Measurements from ENCODE around the gene RICTOR. TPM values are rescaled to one million over a fixed set of nuclear protein-coding genes. Genes with fewer than 3 reads are reported as not detected.

RICTOR gene
- total and polyA plus RNA-seq, 2 donors from 2014 or later, result 3.4 to 43.8 TPM

DNA sequence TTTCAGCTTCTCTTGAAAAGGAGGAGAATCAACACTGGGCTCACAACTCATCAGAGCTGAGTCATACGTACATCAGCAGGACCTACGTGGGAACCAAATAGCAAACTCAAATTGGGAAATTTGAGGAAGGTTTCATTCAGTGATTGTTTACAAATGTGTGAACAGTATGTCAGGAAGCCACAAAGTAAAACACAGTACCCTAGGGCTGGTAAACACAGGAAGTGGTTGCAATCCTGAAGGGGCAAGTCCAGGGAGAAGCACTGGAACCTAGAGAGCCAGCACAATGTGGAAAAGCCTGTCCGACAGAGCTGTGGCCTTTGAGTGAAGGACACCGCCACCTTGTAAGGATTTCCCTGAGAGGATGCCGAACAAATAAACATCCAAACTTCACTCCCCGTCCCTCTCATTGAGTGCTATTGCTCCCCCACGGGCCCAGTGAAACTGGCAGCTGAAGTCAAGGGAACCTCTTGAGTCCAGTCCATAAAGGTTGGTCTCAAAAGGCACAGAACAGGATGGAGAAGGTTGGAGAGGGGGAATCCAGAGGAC lies 26.7 kb upstream of the RICTOR start:
- no peaks in the 10 kb centered on the region for H3K27me3 ChIP-seq (ENCODE audit: control insufficient read depth, insufficient read depth, low read length)
- no peaks in the 10 kb centered on the region for H3K36me3 ChIP-seq (ENCODE audit: control insufficient read depth in 2 of 3, insufficient read depth in 3 of 3, low read length in 3 of 3)
- intact Hi-C loops (cut with DNase I), result no loop called here
- H3K9ac ChIP-seq (ENCODE audit: low read length in 3 of 3), result no peak overlapping the region
- TF ChIP-seq CTCF (IDR thresholded peaks at IDR 0.05; ENCODE audit: borderline replicate concordance, extremely low read depth, insufficient read depth), result no peak
- H3K4me1 ChIP-seq (ENCODE audit: control insufficient read depth in 2 of 3, insufficient read depth in 2 of 3, low read depth in 1 of 3, low read length in 3 of 3), result no peaks in the 10 kb centered on the region
- no peak overlapping the region for H3K27ac ChIP-seq (ENCODE audit: low read depth in 2 of 2, low read length in 2 of 2)
- DNase-seq, result no peak
- H3K9me3 ChIP-seq (ENCODE audit: control insufficient read depth in 2 of 3, insufficient read depth in 1 of 3, low read length in 3 of 3), result no peaks in the 10 kb centered on the region
- no peak for FAIRE-seq
- H3K4me3 ChIP-seq (ENCODE audit: low read length in 3 of 3), result no peak overlapping the region

DNA sequence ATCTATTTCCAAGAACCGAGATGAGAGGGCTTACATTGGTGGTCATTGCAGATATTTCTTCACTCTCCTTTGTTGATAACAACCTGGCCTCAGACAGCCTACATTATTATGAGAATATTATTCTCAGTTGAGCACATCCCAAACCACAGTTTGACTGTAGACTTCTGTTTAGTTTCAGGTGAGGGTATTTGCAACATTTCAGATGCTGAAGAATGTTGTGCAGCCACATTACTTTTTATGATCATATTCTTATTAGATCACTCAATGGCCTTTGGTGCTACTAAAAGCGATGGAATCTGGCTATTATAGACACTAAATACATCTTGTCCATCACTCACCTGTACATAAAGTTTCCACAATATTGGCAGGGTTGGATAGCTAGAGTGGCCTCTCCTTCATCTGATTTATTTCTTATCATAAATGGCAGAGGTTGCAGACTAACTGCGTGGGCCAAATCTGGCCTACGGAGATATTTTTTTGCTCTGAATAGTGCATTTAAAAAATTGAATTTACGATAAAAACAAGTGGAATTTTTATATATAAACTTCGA lies 26.2 kb upstream of the RICTOR start:
- intact Hi-C loops (cut with DNase I), result no loop called here
- no peak for TF ChIP-seq CTCF (IDR thresholded peaks at IDR 0.05; ENCODE audit: borderline replicate concordance, extremely low read depth, insufficient read depth)
- H3K36me3 ChIP-seq (ENCODE audit: control insufficient read depth in 2 of 3, insufficient read depth in 3 of 3, low read length in 3 of 3), result no peaks in the 10 kb centered on the region
- no peaks in the 10 kb centered on the region for H3K4me1 ChIP-seq (ENCODE audit: control insufficient read depth in 2 of 3, insufficient read depth in 2 of 3, low read depth in 1 of 3, low read length in 3 of 3)
- no peak overlapping the region for H3K9ac ChIP-seq (ENCODE audit: low read length in 3 of 3)
- H3K9me3 ChIP-seq (ENCODE audit: control insufficient read depth in 2 of 3, insufficient read depth in 1 of 3, low read length in 3 of 3), result no peaks in the 10 kb centered on the region
- H3K27me3 ChIP-seq (ENCODE audit: control insufficient read depth, insufficient read depth, low read length), result no peaks in the 10 kb centered on the region
- FAIRE-seq (no peak), DNase-seq (no peak)
- no peak overlapping the region for H3K27ac ChIP-seq (ENCODE audit: low read depth in 2 of 2, low read length in 2 of 2)
- no peak overlapping the region for H3K4me3 ChIP-seq (ENCODE audit: low read length in 3 of 3)

DNA sequence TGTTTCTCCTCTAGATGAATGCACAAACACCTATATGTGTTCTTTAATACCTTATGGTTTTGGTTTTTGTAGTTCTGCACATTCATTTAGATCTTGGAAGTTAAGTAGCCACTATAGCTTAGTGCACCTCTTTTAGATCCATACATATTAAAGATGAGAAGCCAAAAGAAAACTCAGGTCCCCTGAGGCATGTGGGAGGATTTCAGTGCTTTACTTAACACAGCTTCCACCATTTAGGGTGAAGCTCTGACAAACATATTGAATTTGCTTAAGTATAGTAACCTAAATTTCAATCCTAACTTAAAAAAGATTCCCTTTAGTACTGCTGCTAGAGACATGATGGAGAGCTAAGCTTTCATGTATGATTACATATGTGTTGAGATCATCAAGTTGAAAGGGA lies 25.6 kb upstream of the RICTOR start:
- intact Hi-C loops (cut with DNase I), result no loop called here
- Histone ChIP-seq H3K9me3 (ENCODE audit: control insufficient read depth in 2 of 3, insufficient read depth in 1 of 3, low read length in 3 of 3) (no peaks in the 10 kb centered on the region), H3K27me3 (ENCODE audit: control insufficient read depth, insufficient read depth, low read length) (no peaks in the 10 kb centered on the region), H3K9ac (ENCODE audit: low read length in 3 of 3) (no peak overlapping the region), H3K4me1 (ENCODE audit: control insufficient read depth in 2 of 3, insufficient read depth in 2 of 3, low read depth in 1 of 3, low read length in 3 of 3) (no peaks in the 10 kb centered on the region), H3K4me3 (ENCODE audit: low read length in 3 of 3) (no peak overlapping the region), H3K36me3 (ENCODE audit: control insufficient read depth in 2 of 3, insufficient read depth in 3 of 3, low read length in 3 of 3) (no peaks in the 10 kb centered on the region), H3K27ac (ENCODE audit: low read depth in 2 of 2, low read length in 2 of 2) (no peak overlapping the region)
- FAIRE-seq (no peak), DNase-seq (no peak)
- TF ChIP-seq CTCF (IDR thresholded peaks at IDR 0.05; ENCODE audit: borderline replicate concordance, extremely low read depth, insufficient read depth), result no peak

DNA sequence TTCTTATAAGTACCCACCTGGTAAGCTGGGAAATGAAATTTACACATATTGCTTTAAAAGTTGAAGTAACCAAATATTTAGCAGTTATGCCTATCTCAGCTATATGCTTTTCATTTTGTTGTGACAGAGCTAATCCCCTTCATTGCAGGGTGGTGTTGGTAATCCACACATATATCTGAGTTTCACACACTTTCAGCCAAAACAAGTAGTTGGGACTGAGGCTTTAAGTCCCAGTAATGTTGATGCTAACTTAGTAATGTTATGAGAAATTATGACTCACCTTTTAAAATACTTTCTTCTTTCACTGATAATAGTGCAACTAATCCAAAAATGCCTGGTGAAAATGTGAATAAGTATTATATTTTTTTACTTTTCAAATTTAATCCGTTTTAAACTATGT lies 19.2 kb upstream of the RICTOR start:
- Histone ChIP-seq H3K27ac (ENCODE audit: low read depth in 2 of 2, low read length in 2 of 2) (no peak overlapping the region), H3K36me3 (ENCODE audit: control insufficient read depth in 2 of 3, insufficient read depth in 3 of 3, low read length in 3 of 3) (no peaks in the 10 kb centered on the region), H3K4me3 (ENCODE audit: low read length in 3 of 3) (no peak overlapping the region), H3K9ac (ENCODE audit: low read length in 3 of 3) (no peak overlapping the region), H3K4me1 (ENCODE audit: control insufficient read depth in 2 of 3, insufficient read depth in 2 of 3, low read depth in 1 of 3, low read length in 3 of 3) (no peaks in the 10 kb centered on the region), H3K27me3 (ENCODE audit: control insufficient read depth, insufficient read depth, low read length) (no peaks in the 10 kb centered on the region), H3K9me3 (ENCODE audit: control insufficient read depth in 2 of 3, insufficient read depth in 1 of 3, low read length in 3 of 3) (no peaks in the 10 kb centered on the region)
- TF ChIP-seq CTCF (IDR thresholded peaks at IDR 0.05; ENCODE audit: borderline replicate concordance, extremely low read depth, insufficient read depth), result no peak
- no peak for DNase-seq
- intact Hi-C loops (cut with DNase I), result no loop called here
- FAIRE-seq, result no peak
